HG03558 (cell line): ENCODE data around the gene ICAM4.

Experiments used
- ATAC-seq: cut with Tn5 transposase; IDR thresholded peaks from one replicate; pipeline ENCODE4 v1.9.1; 2021; ENCODE audit warnings: moderate number of reproducible peaks; ENCODE audit not compliant: unreplicated experiment; ENCODE audit errors: extremely low read depth

The ICAM4 gene

DNA sequence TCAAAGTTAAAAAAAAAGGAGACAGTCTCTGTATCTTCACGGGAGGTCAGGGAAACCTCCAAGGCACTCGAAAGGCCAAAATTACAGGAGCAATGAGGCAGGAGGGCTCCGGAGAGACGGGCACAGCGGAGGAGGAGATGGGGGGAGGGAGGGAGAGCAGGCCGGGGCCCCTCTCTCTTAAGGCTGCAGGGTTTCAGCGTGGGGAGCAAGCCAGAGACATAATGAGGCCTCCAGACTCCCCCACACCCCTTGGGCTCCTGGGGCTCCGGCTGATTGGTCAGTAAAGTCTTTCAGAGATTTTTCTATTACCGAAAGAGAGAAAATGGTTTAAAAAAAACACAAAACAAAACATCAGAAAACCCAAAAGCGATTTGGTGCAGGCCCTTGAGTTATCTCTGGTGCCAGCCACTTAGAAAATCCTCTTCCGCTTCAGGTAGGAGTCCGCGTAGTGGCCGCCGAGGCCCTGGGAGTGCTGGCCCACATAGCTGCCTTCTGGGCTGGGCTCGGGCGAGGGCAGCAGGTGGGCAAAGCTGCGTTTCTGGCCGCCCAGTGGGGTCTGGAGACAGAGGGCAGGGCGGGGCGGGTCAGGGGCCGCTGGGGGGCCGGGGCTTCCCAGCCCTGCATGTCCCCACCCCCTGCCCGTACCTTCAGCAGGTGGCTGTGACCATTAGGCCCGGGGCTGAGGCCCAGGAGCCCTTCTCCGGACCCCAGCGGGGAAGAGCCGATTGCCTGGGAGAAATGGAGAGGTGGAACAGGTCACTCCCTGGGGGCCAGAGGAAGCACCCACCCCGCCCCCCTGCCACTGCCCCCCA, 30.5 kb downstream of the ICAM4 start:
- ATAC-seq, result no peak

- ATAC-seq, result no peak
Measured at GRCh38 chr19:10317857-10318462, 31.2 kb downstream of the ICAM4 start.

DNA sequence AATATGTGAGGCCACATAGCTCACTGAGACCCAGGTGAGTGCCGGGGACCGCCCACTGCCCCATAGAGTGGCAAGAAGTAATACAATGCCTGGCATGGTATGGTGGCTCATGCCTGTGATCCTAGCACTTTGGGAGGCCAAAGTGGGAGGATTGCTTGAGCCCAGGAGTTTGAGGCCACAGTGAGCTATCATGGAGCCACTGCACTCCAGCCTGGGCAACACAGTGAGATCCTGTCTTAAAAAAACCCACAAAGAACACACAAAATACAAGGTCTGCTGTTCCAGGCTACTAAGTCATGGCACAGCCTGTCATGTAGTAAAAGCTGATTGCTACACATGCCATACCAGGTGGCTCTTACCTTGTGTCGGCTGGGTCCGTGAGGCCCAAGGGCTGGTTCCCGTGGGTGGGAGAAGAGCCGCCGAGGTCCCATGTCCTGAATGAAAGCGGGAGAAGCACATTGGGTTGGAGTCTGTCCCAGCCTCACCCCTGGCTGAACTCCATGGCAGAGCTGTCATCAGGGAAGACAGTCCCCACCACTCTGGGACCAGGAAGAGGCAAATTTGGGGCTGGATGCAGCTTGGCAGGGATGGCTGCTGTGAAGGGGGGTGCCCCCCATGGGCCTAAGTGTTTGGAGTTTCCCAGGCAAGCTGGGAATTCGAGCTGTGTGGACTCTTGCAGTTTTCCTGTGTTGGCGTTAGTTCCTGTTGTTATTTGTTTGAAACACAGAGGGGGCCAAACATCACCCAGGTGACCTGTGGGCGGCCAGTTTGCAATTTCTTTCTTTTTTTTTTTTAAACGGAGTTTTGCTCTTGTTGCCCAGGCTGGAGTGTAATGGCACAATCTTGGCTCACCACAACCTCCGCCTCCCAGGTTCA, 32.3 kb downstream of the ICAM4 start:
- no peak for ATAC-seq

DNA sequence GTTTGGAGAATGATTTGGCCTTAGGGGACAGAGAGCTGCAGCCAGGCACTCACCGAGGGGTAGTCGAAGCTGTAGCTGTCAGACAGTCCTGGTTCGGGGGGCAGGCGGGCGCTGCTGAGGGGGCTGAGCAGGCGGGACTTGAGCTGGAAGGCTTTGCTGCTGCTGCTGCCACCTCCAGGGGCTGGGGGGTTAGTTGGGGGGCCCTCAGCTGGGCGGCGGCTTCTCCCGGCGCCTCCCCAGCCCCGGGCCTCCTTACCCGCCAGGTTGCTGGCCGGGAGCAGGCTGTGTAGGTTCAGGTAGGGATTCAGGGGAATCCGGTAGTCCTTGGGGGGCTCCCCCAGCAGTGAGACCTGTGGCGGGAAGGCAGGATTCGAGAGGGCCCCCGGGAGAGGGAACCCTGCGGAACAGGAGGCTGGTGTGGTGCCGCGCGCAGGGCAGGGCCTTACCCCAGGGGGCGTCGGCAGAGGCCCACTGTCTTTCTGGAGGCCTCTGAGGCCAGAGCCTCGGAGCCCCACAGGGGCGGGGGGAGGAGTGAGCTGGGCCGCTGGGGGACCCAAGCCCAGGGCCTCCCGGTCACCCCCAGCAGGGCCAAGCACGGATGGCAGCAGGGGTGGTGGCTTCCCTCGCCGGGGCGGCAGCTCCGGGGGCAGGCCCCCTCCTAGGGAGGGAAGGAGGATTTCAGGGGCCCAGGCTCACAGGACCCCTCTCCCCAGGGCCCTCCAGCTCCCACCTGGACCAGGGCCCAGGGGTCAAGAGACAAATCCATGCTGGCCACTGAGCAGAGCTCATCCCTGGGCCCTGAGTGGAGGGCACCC, 34.1 kb downstream of the ICAM4 start:
- no peak for ATAC-seq

- ATAC-seq, result no peak
Measured at GRCh38 chr19:10321417-10321797, 34.7 kb downstream of the ICAM4 start.

GRCh38 chr19:10321874-10322835, 35.4 kb downstream of the ICAM4 start:
- no peak for ATAC-seq

- ATAC-seq, result no peak
Measured at GRCh38 chr19:10325732-10326131, 39.0 kb downstream of the ICAM4 start.

- ATAC-seq, result no peak
Measured at GRCh38 chr19:10327793-10328192, 41.0 kb downstream of the ICAM4 start.

- ATAC-seq, result no peak
Measured at GRCh38 chr19:10328558-10329429, 42.0 kb downstream of the ICAM4 start.

GRCh38 chr19:10329555-10329954, 42.8 kb downstream of the ICAM4 start:
- ATAC-seq, result no peak

- ATAC-seq, result no peak
Measured at GRCh38 chr19:10332158-10332964, 45.6 kb downstream of the ICAM4 start.

- ATAC-seq, result peak; percentile 54
Measured at GRCh38 chr19:10332965-10333757, 46.4 kb downstream of the ICAM4 start, which contains the start of gene RAVER1. RAVER1 (minus strand) TSS chr19:10333529; CDS start chr19:10333507, 22 bp downstream.

DNA sequence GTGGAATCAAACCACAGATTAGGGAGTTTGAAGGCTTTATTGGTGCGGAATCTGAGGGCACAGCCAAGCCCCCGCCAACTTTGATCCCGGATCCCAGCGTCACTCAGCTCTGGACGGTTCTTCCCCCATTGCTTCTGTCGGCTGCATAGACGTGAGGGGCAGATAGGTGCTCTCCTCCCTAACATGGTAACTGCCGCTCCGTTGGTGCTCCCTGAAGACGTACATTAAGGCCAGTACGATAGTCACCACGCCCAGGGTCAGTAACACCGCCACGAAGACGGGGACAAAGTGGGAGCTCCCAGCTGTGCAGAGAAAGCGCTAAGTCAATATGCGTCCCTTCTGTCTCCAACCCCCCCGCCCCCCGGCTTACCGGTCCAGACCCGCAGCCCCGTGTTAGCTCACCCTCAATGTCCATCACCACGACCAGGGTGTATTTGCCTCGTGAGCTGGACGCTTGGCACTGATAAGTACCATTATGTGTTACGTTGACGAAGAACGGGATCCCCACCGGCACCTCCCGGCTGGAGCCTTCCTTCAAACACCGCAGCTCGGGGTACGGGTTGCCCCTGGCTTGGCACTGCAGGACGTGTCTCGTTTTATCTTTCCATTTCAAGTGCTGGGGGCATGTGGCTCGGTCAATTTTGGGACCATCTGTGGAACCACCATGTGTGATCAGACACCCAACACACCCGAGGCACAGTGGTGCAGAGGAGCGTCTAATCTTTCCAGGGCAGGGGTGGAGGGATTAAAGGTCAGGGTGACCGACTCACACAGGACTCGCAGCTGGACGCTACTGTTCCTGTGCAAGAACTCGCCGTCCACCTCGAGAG, 47.2 kb downstream of the ICAM4 start:
- no peak for ATAC-seq

- ATAC-seq, result no peak
Measured at GRCh38 chr19:10334588-10335351, 48.0 kb downstream of the ICAM4 start.
